WTC11 (cell line): ENCODE measurements around the gene HDAC9.

Experiments used
- ATF3 ChIP-seq: sonication (generic); formaldehyde crosslinking; conservative IDR thresholded peaks from 2 replicates; pipeline ENCODE4 v1.8.1; 2022; ENCODE audit warnings: mild to moderate bottlenecking, missing genetic modification reagents
- CTCF ChIP-seq: fragments of 200-600 bp; IDR thresholded peaks from 2 replicates; pipeline ENCODE4 v1.8.0; 2022; ENCODE audit warnings: antibody characterized with exemption
- GTF2I ChIP-seq: fragments of 250-450 bp; sonication (Bioruptor Pico); conservative IDR thresholded peaks from 2 replicates; pipeline ENCODE4 v1.4.0; 2021; ENCODE audit warnings: mild to moderate bottlenecking
- MAX ChIP-seq: sonication (generic); formaldehyde crosslinking; IDR thresholded peaks from 2 replicates; pipeline ENCODE4 v1.8.0; 2022; ENCODE audit warnings: mild to moderate bottlenecking, missing genetic modification reagents
- PREB ChIP-seq: sonication (generic); formaldehyde crosslinking; IDR thresholded peaks from 2 replicates; pipeline ENCODE4 v1.8.1; 2022; ENCODE audit warnings: mild to moderate bottlenecking, missing genetic modification reagents, moderate library complexity, borderline replicate concordance
- USF1 ChIP-seq: sonication (generic); formaldehyde crosslinking; IDR thresholded peaks from 2 replicates; pipeline ENCODE4 v1.8.0; 2022; ENCODE audit warnings: mild to moderate bottlenecking, missing genetic modification reagents
- ZMAT4 ChIP-seq: fragments of 250-450 bp; sonication (Bioruptor Pico); IDR thresholded peaks from 2 replicates; pipeline ENCODE4 v1.9.0; 2021; ENCODE audit warnings: mild to moderate bottlenecking
- ZSCAN18 ChIP-seq: fragments of 250-450 bp; sonication (Bioruptor Pico); IDR thresholded peaks from 2 replicates; pipeline ENCODE4 v2.1.2; 2022; ENCODE audit warnings: mild to moderate bottlenecking, moderate library complexity

GRCh38 chr7:18762189-18762588 is 266.6 kb downstream of the HDAC9 start:
- TF ChIP-seq CTCF, result no peak
- no peak for TF ChIP-seq GTF2I (CRISPR knock-in tag)
- no peak for TF ChIP-seq ATF3 (CRISPR knock-in tag)
- no peak for TF ChIP-seq MAX (CRISPR knock-in tag)
- no peak for TF ChIP-seq PREB (CRISPR knock-in tag)
- TF ChIP-seq ZSCAN18 (CRISPR knock-in tag), result no peak
- no peak for TF ChIP-seq USF1 (CRISPR knock-in tag)
- TF ChIP-seq ZMAT4 (CRISPR knock-in tag), result no peak
